K562 (cell line): ENCODE measurements around the gene PTTG1IP. TPM values are rescaled to one million over a fixed set of nuclear protein-coding genes. Genes with fewer than 3 reads are reported as not detected.

Experiments
- BRD4 ChIP-seq: fragments of 200-600 bp; sonication (generic); IDR thresholded peaks from 2 replicates; pipeline ENCODE4 v1.6.1; 2017; ENCODE audit warnings: inconsistent platforms
- CEBPB ChIP-seq: fragments of 450-650 bp; IDR thresholded peaks from 2 replicates; pipeline ENCODE4 v1.6.1; 2016; ENCODE audit warnings: missing genetic modification characterization, missing compliant biosample characterization
- ETV6 ChIP-seq, 3 experiments: fragments of 150-350 bp in 1 of 3; sonication (generic) in 1 of 3; formaldehyde crosslinking in 1 of 3; IDR thresholded peaks; 2 replicates each; pipeline versions ENCODE4 v1.6.1 to v1.8.0; 2014 to 2022; ENCODE audit warnings: borderline replicate concordance in 2 of 3, low read depth in 2 of 3, antibody characterized with exemption in 1 of 3, low read length in 1 of 3, mild to moderate bottlenecking in 1 of 3, missing genetic modification reagents in 1 of 3
- GTF3C2 ChIP-seq: IDR thresholded peaks from 3 replicates; pipeline ENCODE4 v1.6.1; 2011; ENCODE audit warnings: borderline replicate concordance, mild to moderate bottlenecking, moderate library complexity; ENCODE audit not compliant: insufficient read length; ENCODE audit errors: extremely low read depth
- IFI16 ChIP-seq: fragments of 250-450 bp; sonication (Bioruptor Pico); IDR thresholded peaks from 2 replicates; pipeline ENCODE4 v2.1.2; 2022; ENCODE audit warnings: mild to moderate bottlenecking, inconsistent platforms
- KAT7 ChIP-seq: sonication (generic); formaldehyde crosslinking; IDR thresholded peaks from 2 replicates; pipeline ENCODE4 v1.8.0; 2022; ENCODE audit warnings: missing genetic modification reagents, mild to moderate bottlenecking, borderline replicate concordance
- MAFK ChIP-seq: IDR thresholded peaks from 2 replicates; pipeline ENCODE4 v1.6.1; 2011; ENCODE audit warnings: low read length, improper control_type of control experiment
- OTX1 ChIP-seq: fragments of 450-650 bp; formaldehyde crosslinking; IDR thresholded peaks from 2 replicates; pipeline ENCODE4 v1.4.0; 2022; ENCODE audit warnings: mild to moderate bottlenecking
- POLR3A ChIP-seq: IDR thresholded peaks from 2 replicates; pipeline ENCODE4 v1.6.1; 2011; ENCODE audit warnings: borderline replicate concordance, mild to moderate bottlenecking, moderate library complexity; ENCODE audit not compliant: insufficient read length, insufficient read depth; ENCODE audit errors: extremely low read depth
- SIN3B ChIP-seq: fragments of 450-650 bp; IDR thresholded peaks from 2 replicates; pipeline ENCODE4 v1.6.1; 2017; ENCODE audit warnings: low read depth, mild to moderate bottlenecking, moderate library complexity
- SIX5 ChIP-seq, 2 experiments: IDR thresholded peaks; 2 replicates each; pipeline ENCODE4 v1.6.1; 2011; ENCODE audit warnings: low read length in 2 of 2, borderline replicate concordance in 1 of 2, low read depth in 1 of 2, mild to moderate bottlenecking in 1 of 2, moderate library complexity in 1 of 2; ENCODE audit not compliant: insufficient read depth in 1 of 2
- SOX6 ChIP-seq: fragments of 450-650 bp; IDR thresholded peaks from 2 replicates; pipeline ENCODE4 v1.6.1; 2014; ENCODE audit warnings: mild to moderate bottlenecking
- SP2 ChIP-seq: IDR thresholded peaks from 2 replicates; pipeline ENCODE4 v1.6.1; 2011; ENCODE audit warnings: mild to moderate bottlenecking, low read depth, low read length, moderate library complexity; ENCODE audit not compliant: poor library complexity, severe bottlenecking; ENCODE audit errors: extremely low read depth
- SREBF1 ChIP-seq: fragments of 150-350 bp; IDR thresholded peaks from 2 replicates; pipeline ENCODE4 v1.6.1; 2014; ENCODE audit warnings: antibody characterized with exemption, low read depth, low read length, borderline replicate concordance
- STAT5B ChIP-seq: fragments of 250-450 bp; sonication (Bioruptor Pico); IDR thresholded peaks from 2 replicates; pipeline ENCODE4 v1.8.0; 2021; ENCODE audit warnings: mild to moderate bottlenecking, inconsistent platforms
- TCF7 ChIP-seq: sonication (generic); IDR thresholded peaks from 2 replicates; pipeline ENCODE4 v1.6.1; 2016; ENCODE audit warnings: antibody characterized with exemption, borderline replicate concordance
- U2AF2 ChIP-seq: fragments of 200-400 bp; formaldehyde crosslinking; optimal IDR thresholded peaks from 2 replicates; pipeline ENCODE3; 2017; ENCODE audit warnings: low read depth, mild to moderate bottlenecking, low read length
- ZKSCAN3 ChIP-seq: fragments of 250-450 bp; sonication (Bioruptor Pico); IDR thresholded peaks from 2 replicates; pipeline ENCODE4 v1.4.0; 2020
- ZNF24 ChIP-seq: fragments of 450-650 bp; IDR thresholded peaks from 2 replicates; pipeline ENCODE4 v1.6.1; 2016
- ZSCAN32 ChIP-seq: fragments of 450-650 bp; formaldehyde crosslinking; IDR thresholded peaks from 2 replicates; pipeline ENCODE4 v1.4.0; 2020; ENCODE audit warnings: mild to moderate bottlenecking, moderate library complexity
- polyA plus RNA-seq, 8 experiments: library from polyadenylated mRNA; depleted of rRNA in 4 of 8; stranded (reverse) in 5 of 8; unstranded in 3 of 8; fragments of >200 nt; fragmentation: Nextera tagmentation in 2 of 8; fragmentation: Illumina TruSeq in 1 of 8; extraction: Ambion mirVana in 2 of 8; extraction: Trizol in 1 of 8; gene quantifications; 2 replicates each; pipeline versions ENCODE4 v1.2.1 to v1.2.3, GENCODE V29; 2011 to 2014; ENCODE audit warnings: inconsistent platforms in 1 of 8, missing spikeins in 1 of 8
- total RNA-seq, 7 experiments: library from RNA; depleted of rRNA in 6 of 7; stranded (reverse); fragments of >200 nt in 6 of 7; fragmentation: Illumina TruSeq in 2 of 7; extraction: Trizol in 2 of 7; gene quantifications; 2 replicates each; pipeline versions ENCODE4 v1.2.1 to v1.2.3, GENCODE V29; 2011 to 2021; ENCODE audit warnings: low replicate concordance in 1 of 7
- TF ChIP-seq, protein P1 (sequence below): fragments of 450-650 bp; IDR thresholded peaks from 2 replicates; pipeline ENCODE4 v1.6.1; 2016; ENCODE audit warnings: mild to moderate bottlenecking

The PTTG1IP gene
- total and polyA plus RNA-seq, 9 of the 15 experiments (the other 6 are each of a cell fraction or from before 2014, with no cell fraction given): 5.0 to 99.3 (median 82.4) TPM

GRCh38 chr21:44878053-44878982, 4.8 kb upstream of the PTTG1IP start (continued):
- TF ChIP-seq GTF3C2: no peak
- TF ChIP-seq SIN3B: no peak
- TF ChIP-seq SP2: no peak
- no peak for TF ChIP-seq ZNF24
- TF ChIP-seq SREBF1: no peak
- TF ChIP-seq BRD4: no peak; the same call in 1 of the 2 replicates
- TF ChIP-seq SOX6: peak; percentile 67
- peak; percentile 58 for TF ChIP-seq CEBPB (tag)
- no peak for TF ChIP-seq STAT5B (CRISPR knock-in tag)
- no peak for TF ChIP-seq ETV6 (IDR thresholded peaks at IDR 0.05; ENCODE audit: borderline replicate concordance in 1 of 2, low read depth in 2 of 2, low read length in 1 of 2)
- no peak for TF ChIP-seq ETV6 (CRISPR knock-in tag; IDR thresholded peaks at IDR 0.05; ENCODE audit: borderline replicate concordance)
- TF ChIP-seq, protein P1, sequence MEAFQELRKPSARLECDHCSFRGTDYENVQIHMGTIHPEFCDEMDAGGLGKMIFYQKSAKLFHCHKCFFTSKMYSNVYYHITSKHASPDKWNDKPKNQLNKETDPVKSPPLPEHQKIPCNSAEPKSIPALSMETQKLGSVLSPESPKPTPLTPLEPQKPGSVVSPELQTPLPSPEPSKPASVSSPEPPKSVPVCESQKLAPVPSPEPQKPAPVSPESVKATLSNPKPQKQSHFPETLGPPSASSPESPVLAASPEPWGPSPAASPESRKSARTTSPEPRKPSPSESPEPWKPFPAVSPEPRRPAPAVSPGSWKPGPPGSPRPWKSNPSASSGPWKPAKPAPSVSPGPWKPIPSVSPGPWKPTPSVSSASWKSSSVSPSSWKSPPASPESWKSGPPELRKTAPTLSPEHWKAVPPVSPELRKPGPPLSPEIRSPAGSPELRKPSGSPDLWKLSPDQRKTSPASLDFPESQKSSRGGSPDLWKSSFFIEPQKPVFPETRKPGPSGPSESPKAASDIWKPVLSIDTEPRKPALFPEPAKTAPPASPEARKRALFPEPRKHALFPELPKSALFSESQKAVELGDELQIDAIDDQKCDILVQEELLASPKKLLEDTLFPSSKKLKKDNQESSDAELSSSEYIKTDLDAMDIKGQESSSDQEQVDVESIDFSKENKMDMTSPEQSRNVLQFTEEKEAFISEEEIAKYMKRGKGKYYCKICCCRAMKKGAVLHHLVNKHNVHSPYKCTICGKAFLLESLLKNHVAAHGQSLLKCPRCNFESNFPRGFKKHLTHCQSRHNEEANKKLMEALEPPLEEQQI: no peak
- no peak for TF ChIP-seq SIX5 (IDR thresholded peaks at IDR 0.05; ENCODE audit: borderline replicate concordance in 1 of 2, insufficient read depth in 1 of 2, low read depth in 1 of 2, low read length in 2 of 2)
- no peak for TF ChIP-seq IFI16 (CRISPR knock-in tag)
- no peak for TF ChIP-seq POLR3A
- TF ChIP-seq KAT7 (CRISPR knock-in tag): no peak
- TF ChIP-seq U2AF2: no peak
- TF ChIP-seq TCF7: no peak
- no peak for TF ChIP-seq OTX1
- TF ChIP-seq ZSCAN32 (CRISPR knock-in tag): no peak; the same call in 1 of the 2 replicates
- peak; percentile 8; the same call in 1 of the 2 replicates for TF ChIP-seq MAFK
- TF ChIP-seq ZKSCAN3 (CRISPR knock-in tag): no peak
